ENCODE measurements around the gene TMEM234. TPM values are rescaled to one million over a fixed set of nuclear protein-coding genes. Genes with fewer than 3 reads are reported as not detected.
A peak's percentile ranks its signal among the peaks of the same experiment; 100 is the strongest.

The TMEM234 gene
- total RNA-seq, 4 donors from 2014 or later, result 38.4 to 52.8 (median 39.2) TPM

- peak; percentile 62 to 77 for DNase-seq
Observed at GRCh38 chr1:32199717-32200072, 22.5 kb downstream of the TMEM234 start.

GRCh38 chr1:32199043-32199716, 23.0 kb downstream of the TMEM234 start:
- intact Hi-C loops (cut with DNase I), result no loop called here
- H3K27me3 ChIP-seq, result no peaks in the 10 kb centered on the region
- H3K27ac ChIP-seq, result no peak overlapping the region
- no peaks in the 10 kb centered on the region for H3K9me3 ChIP-seq
- peaks cover 25% of the 10 kb centered on the region in 2 donors for H3K36me3 ChIP-seq
- DNase-seq, result no peak
- TF ChIP-seq POLR2A (IDR thresholded peaks at IDR 0.05) (no peak), CTCF (IDR thresholded peaks at IDR 0.05) (no peak)
- H3K4me3 ChIP-seq (replicated peaks in 1 of 3), result no peak overlapping the region
- H3K4me1 ChIP-seq, result peaks cover 12 to 25% of the 10 kb centered on the region in 2 donors
- WGBS, 2 donors, result 54 to 78% methylated on average over 4 of the region's 4 CpGs

More at GRCh38 chr1:32199717-32200072, 22.5 kb downstream of the TMEM234 start:
- intact Hi-C loops (cut with DNase I), result no loop called here
- peak overlapping the region in 2 of 3 donors; percentile 35 to 74 for H3K27ac ChIP-seq
- no peaks in the 10 kb centered on the region for H3K27me3 ChIP-seq
- H3K9me3 ChIP-seq, result no peaks in the 10 kb centered on the region
- no peak overlapping the region for H3K4me3 ChIP-seq (replicated peaks in 1 of 3)
- TF ChIP-seq CTCF (IDR thresholded peaks at IDR 0.05), result no peak
- TF ChIP-seq POLR2A (IDR thresholded peaks at IDR 0.05), result no peak
- peaks cover 19 to 20% of the 10 kb centered on the region in 2 donors for H3K36me3 ChIP-seq
- H3K4me1 ChIP-seq, result peaks cover 12 to 26% of the 10 kb centered on the region in 2 donors
- 28 to 38% methylated on average over 3 to 4 of the region's 6 CpGs for WGBS, 2 donors

GRCh38 chr1:32198237-32199042, 23.7 kb downstream of the TMEM234 start:
- intact Hi-C loops (cut with DNase I), result no loop called here
- Histone ChIP-seq H3K9me3 (no peaks in the 10 kb centered on the region), H3K4me3 (replicated peaks in 1 of 3) (no peak overlapping the region), H3K36me3 (peaks cover 32% of the 10 kb centered on the region in 2 donors), H3K4me1 (peaks cover 12 to 25% of the 10 kb centered on the region in 2 donors), H3K27ac (no peak overlapping the region), H3K27me3 (no peaks in the 10 kb centered on the region)
- DNase-seq, result no peak
- 88 to 90% methylated on average over 3 of the region's 3 CpGs for WGBS, 2 donors
- TF ChIP-seq CTCF (IDR thresholded peaks at IDR 0.05) (no peak), POLR2A (IDR thresholded peaks at IDR 0.05) (no peak)

- Histone ChIP-seq H3K27ac (no peak overlapping the region), H3K36me3 (peaks cover 38% of the 10 kb centered on the region in 2 donors), H3K4me3 (replicated peaks in 1 of 3) (no peak overlapping the region), H3K27me3 (no peaks in the 10 kb centered on the region), H3K4me1 (peaks cover 12 to 25% of the 10 kb centered on the region in 2 donors), H3K9me3 (no peaks in the 10 kb centered on the region)
- DNase-seq, result no peak
- 63 to 80% methylated on average over 6 of the region's 6 CpGs for WGBS, 2 donors
- TF ChIP-seq CTCF (IDR thresholded peaks at IDR 0.05) (no peak), POLR2A (IDR thresholded peaks at IDR 0.05) (no peak)
- intact Hi-C loops (cut with DNase I), result no loop called here
Observed at GRCh38 chr1:32197837-32198236, 24.3 kb downstream of the TMEM234 start.

GRCh38 chr1:32197074-32197473, 25.1 kb downstream of the TMEM234 start:
- 80 to 100% methylated on average over 1 of the region's 1 CpG for WGBS, 2 donors
- no peak for TF ChIP-seq POLR2A (IDR thresholded peaks at IDR 0.05)
- TF ChIP-seq CTCF (IDR thresholded peaks at IDR 0.05), result no peak
- intact Hi-C loops (cut with DNase I), result no loop called here
- no peaks in the 10 kb centered on the region for H3K9me3 ChIP-seq
- peaks cover 12 to 21% of the 10 kb centered on the region in 2 donors for H3K4me1 ChIP-seq
- H3K27me3 ChIP-seq, result no peaks in the 10 kb centered on the region
- no peak for DNase-seq
- no peak overlapping the region for H3K4me3 ChIP-seq (replicated peaks in 1 of 3)
- H3K27ac ChIP-seq, result no peak overlapping the region
- H3K36me3 ChIP-seq, result peaks cover 46% of the 10 kb centered on the region in 2 donors
